Panc1 (cell line): ENCODE data around the gene ESRRA.

Experiments
- POLR2AphosphoS5 ChIP-seq: IDR thresholded peaks from 2 replicates; pipeline ENCODE4 v1.6.1; 2012; ENCODE audit warnings: mild to moderate bottlenecking, low read depth, low read length, moderate library complexity
- TF ChIP-seq, protein P1 (sequence below): fragments of 450-650 bp; IDR thresholded peaks from 2 replicates; pipeline ENCODE4 v1.5.1; 2017; ENCODE audit warnings: mild to moderate bottlenecking

GRCh38 chr11:64361659-64362058 lies 56.3 kb downstream of the ESRRA start:
- TF ChIP-seq, protein P1, sequence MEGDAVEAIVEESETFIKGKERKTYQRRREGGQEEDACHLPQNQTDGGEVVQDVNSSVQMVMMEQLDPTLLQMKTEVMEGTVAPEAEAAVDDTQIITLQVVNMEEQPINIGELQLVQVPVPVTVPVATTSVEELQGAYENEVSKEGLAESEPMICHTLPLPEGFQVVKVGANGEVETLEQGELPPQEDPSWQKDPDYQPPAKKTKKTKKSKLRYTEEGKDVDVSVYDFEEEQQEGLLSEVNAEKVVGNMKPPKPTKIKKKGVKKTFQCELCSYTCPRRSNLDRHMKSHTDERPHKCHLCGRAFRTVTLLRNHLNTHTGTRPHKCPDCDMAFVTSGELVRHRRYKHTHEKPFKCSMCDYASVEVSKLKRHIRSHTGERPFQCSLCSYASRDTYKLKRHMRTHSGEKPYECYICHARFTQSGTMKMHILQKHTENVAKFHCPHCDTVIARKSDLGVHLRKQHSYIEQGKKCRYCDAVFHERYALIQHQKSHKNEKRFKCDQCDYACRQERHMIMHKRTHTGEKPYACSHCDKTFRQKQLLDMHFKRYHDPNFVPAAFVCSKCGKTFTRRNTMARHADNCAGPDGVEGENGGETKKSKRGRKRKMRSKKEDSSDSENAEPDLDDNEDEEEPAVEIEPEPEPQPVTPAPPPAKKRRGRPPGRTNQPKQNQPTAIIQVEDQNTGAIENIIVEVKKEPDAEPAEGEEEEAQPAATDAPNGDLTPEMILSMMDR, result no peak
- TF ChIP-seq POLR2AphosphoS5, result no peak
